Measurements from ENCODE around the gene SKIC2.

GRCh38 chr6:31927863-31928671 lies 30.9 kb upstream of the SKIC2 start:
- no peak for TF ChIP-seq CTCF (IDR thresholded peaks at IDR 0.05)
- no peak for TF ChIP-seq POLR2A (IDR thresholded peaks at IDR 0.05)
